MM.1S (cell line): Measurements from ENCODE around the gene ERF.

ENCODE experiments used
- CTCF ChIP-seq: fragments of 300-600 bp; sonication (generic); IDR thresholded peaks from 2 replicates; pipeline ENCODE4 v1.5.1; 2016; ENCODE audit warnings: antibody characterized with exemption, low read length, mixed read lengths
- EZH2 ChIP-seq: fragments of 300-600 bp; sonication (generic); optimal IDR thresholded peaks from 2 replicates; pipeline ENCODE3; 2017; ENCODE audit warnings: low read depth, mild to moderate bottlenecking, antibody characterized with exemption, low read length, mixed read lengths

- TF ChIP-seq CTCF (no peak), EZH2 (no peak)
Measured at GRCh38 chr19:42291435-42291810, 36.5 kb upstream of the ERF start.
